HG02840 (cell line): Measurements from ENCODE around the gene DEF6.
"Not testable (repeated sequence)": the region's sequence is repeated elsewhere in the genome, so short reads cannot be mapped to it uniquely, and the experiment has no call there.

Experiments used
- ATAC-seq: cut with Tn5 transposase; IDR thresholded peaks from one replicate; pipeline ENCODE4 v1.9.1; 2021; ENCODE audit warnings: mild to moderate bottlenecking, moderate library complexity, moderate number of reproducible peaks; ENCODE audit not compliant: unreplicated experiment, low FRiP score

DEF6 gene

GRCh38 chr6:35309611-35310264, 12.1 kb downstream of the DEF6 start:
- ATAC-seq, result no peak

- ATAC-seq, result no peak
Observed at GRCh38 chr6:35310265-35310831, 12.7 kb downstream of the DEF6 start.

- no peak for ATAC-seq
Observed at GRCh38 chr6:35311390-35312075, 13.9 kb downstream of the DEF6 start.

- no peak for ATAC-seq
Observed at GRCh38 chr6:35312076-35312800, 14.6 kb downstream of the DEF6 start.

- ATAC-seq, result no peak
Observed at GRCh38 chr6:35312807-35313206, 15.2 kb downstream of the DEF6 start.

- ATAC-seq, result no peak
Observed at GRCh38 chr6:35317483-35318195, 20.0 kb downstream of the DEF6 start.

GRCh38 chr6:35318196-35319171, 20.9 kb downstream of the DEF6 start:
- no peak for ATAC-seq

- ATAC-seq, result no peak
Observed at GRCh38 chr6:35319346-35320030, 21.9 kb downstream of the DEF6 start.

- ATAC-seq, result no peak
Observed at GRCh38 chr6:35320031-35320410, 22.4 kb downstream of the DEF6 start.

GRCh38 chr6:35321091-35321490, 23.5 kb downstream of the DEF6 start:
- ATAC-seq, result no peak

GRCh38 chr6:35327349-35328027, 29.9 kb downstream of the DEF6 start:
- no peak for ATAC-seq

GRCh38 chr6:35328108-35328723, 30.6 kb downstream of the DEF6 start:
- ATAC-seq, result no peak

- ATAC-seq, result not testable (repeated sequence)
Observed at GRCh38 chr6:35328965-35329364, 31.3 kb downstream of the DEF6 start.

- no peak for ATAC-seq
Observed at GRCh38 chr6:35330541-35331119, 33.0 kb downstream of the DEF6 start.

GRCh38 chr6:35332074-35332887, 34.7 kb downstream of the DEF6 start:
- ATAC-seq, result not testable (repeated sequence)

- ATAC-seq, result no peak
Observed at GRCh38 chr6:35341557-35341956, 43.9 kb downstream of the DEF6 start.
